Right lobe of liver (tissue), 6 donors: ENCODE measurements around the gene ANKS6. TPM values are rescaled to one million over a fixed set of nuclear protein-coding genes. Genes with fewer than 3 reads are reported as not detected.
A peak's percentile ranks its signal among the peaks of the same experiment; 100 is the strongest.

Experiments
- ATAC-seq, 4 donors: fragments of 200-7000 bp; cut with Tn5 transposase; one replicate each; pipeline ENCODE4 v1.9.1; 2020; ENCODE audit warnings: mild to moderate bottlenecking in 4 of 4, moderate library complexity in 4 of 4
- DNase-seq, 3 donors: peaks; one replicate each; pipeline ENCODE4 v3.0.0-alpha.2; 2020
- H3K27ac ChIP-seq, 3 donors: fragments of 200-600 bp; one replicate each; pipeline ENCODE4 v1.8.0; 2022
- H3K27me3 ChIP-seq, 2 donors: fragments of 200-600 bp; one replicate each; pipeline ENCODE4 v1.8.0; 2022
- H3K36me3 ChIP-seq, 4 donors: fragments of 200-600 bp; sonication (generic) in 1 of 4; one replicate each; pipeline versions ENCODE4 v1.5.1 to v1.8.0; 2017 to 2022; ENCODE audit warnings: control low read depth in 1 of 4
- H3K4me1 ChIP-seq, 4 donors: fragments of 200-600 bp; sonication (generic) in 1 of 4; one replicate each; pipeline versions ENCODE4 v1.5.1 to v1.8.0; 2017 to 2022; ENCODE audit warnings: control low read depth in 1 of 4
- H3K4me3 ChIP-seq, 3 donors: fragments of 200-600 bp; one replicate each; pipeline ENCODE4 v1.8.0; 2022
- H3K9me3 ChIP-seq, 4 donors: fragments of 200-600 bp; sonication (generic) in 1 of 4; one replicate each; pipeline versions ENCODE4 v1.5.1 to v1.8.0; 2017 to 2022; ENCODE audit warnings: control low read depth in 1 of 4
- CTCF ChIP-seq, 4 donors: fragments of 200-600 bp in 3 of 4; fragments of 450-650 bp in 1 of 4; IDR thresholded peaks; one replicate each; pipeline versions ENCODE4 v1.5.1 to v1.8.0; 2016 to 2022; ENCODE audit warnings: antibody characterized with exemption in 4 of 4, mild to moderate bottlenecking in 2 of 4
- POLR2A ChIP-seq: fragments of 450-650 bp; IDR thresholded peaks from one replicate; pipeline ENCODE4 v1.6.1; 2017; ENCODE audit warnings: antibody characterized with exemption, mild to moderate bottlenecking
- WGBS: methylation state at CpG from one replicate; pipeline ENCODE4 v1.1.6; 2018; ENCODE audit warnings: low coverage, low lambda C conversion rate; ENCODE audit not compliant: insufficient coverage; ENCODE audit errors: missing lambda C conversion rate; 5-methylcytosine and 5-hydroxymethylcytosine counted together
- intact Hi-C, 2 donors: fragments of 100-400 bp; cut with DNase I; formaldehyde crosslinking; loops; one replicate each; pipeline versions ENCODE4 v1.11.2 to v1.14.1; 2022
- total RNA-seq, 6 experiments: library from RNA; depleted of rRNA in 2 of 6; stranded (reverse); fragments of >200 nt in 2 of 6; fragmentation: NEBNext Ultra II Directional in 3 of 6; extraction: Animal tissue kit (Norgen Biotek cat#: 25700) in 3 of 6; gene quantifications; one replicate each; pipeline versions ENCODE4 v1.1.0 to v1.2.4, GENCODE V29; 2016 to 2023
- donor health status: DM: no; HTN: yes; CAD: no.
- donor health status: DM: no; HTN: no; CAD: no.
- donor health status: DM: no; HTN: no; CAD: no.
- donor health status: DM: no; HTN: yes; CAD: no.
- donor health status: DM: no; HTN: yes; CAD: no.

ANKS6 gene
- total RNA-seq, 6 experiments from 2014 or later = 3.7 to 7.9 (median 4.7) TPM

DNA sequence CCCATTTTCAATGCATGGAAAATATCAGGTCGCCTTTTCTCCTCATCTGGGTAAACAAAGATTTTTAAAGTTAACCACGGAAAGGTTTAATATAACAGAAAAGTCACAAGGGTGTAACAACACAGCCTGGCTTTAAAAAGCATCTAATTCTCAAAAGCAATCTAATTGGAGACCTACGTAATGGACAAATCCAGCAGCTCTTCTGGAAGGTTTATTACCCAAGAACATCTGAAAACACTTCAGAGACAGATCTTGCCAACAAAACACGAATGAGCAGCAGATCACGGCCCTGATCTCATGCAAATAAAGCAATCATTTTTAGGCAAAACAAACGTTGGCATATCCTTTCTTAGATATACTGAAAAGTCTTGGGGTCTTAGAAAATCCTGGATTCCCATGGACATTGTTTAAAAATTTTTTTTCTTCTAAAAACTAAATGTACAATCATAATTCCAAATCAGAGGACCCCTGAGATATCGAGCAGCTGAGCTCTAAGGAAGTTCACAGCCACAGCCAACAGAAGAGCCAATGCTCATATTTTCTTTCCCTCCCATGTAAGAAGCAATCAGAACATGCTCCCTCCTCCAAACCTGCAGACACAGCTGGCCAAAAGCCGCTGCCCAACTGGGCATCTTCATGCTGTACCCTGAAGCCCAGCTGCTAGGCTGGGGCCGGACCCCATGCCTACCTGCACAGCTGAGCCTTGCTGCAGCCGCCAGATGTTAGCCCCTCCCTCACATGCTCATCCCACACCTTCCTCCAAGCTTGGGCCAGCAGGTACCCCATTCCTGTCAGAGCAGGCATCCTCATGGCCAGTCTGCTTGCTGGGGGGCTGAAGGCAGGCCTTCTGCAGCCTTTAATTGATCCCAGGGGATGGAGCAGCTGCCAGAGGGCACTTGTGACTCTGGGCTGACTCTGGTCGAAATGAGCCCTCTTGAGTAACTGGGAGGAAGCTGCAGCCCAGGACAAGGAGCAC lies 11.2 kb downstream of the ANKS6 start:
- Histone ChIP-seq H3K9me3 (no peaks in the 10 kb centered on the region), H3K27ac (no peak overlapping the region), H3K36me3 (no peaks in the 10 kb centered on the region), H3K4me3 (no peak overlapping the region), H3K27me3 (no peaks in the 10 kb centered on the region), H3K4me1 (no peaks in the 10 kb centered on the region)
- TF ChIP-seq CTCF (IDR thresholded peaks at IDR 0.05) = no peak
- no peak for TF ChIP-seq POLR2A
- peak in 1 of 3 donors; percentile 22 for DNase-seq
- no peak for ATAC-seq
- 78% methylated on average over 8 of the region's 11 CpGs for WGBS
- intact Hi-C loops = no loop called here

DNA sequence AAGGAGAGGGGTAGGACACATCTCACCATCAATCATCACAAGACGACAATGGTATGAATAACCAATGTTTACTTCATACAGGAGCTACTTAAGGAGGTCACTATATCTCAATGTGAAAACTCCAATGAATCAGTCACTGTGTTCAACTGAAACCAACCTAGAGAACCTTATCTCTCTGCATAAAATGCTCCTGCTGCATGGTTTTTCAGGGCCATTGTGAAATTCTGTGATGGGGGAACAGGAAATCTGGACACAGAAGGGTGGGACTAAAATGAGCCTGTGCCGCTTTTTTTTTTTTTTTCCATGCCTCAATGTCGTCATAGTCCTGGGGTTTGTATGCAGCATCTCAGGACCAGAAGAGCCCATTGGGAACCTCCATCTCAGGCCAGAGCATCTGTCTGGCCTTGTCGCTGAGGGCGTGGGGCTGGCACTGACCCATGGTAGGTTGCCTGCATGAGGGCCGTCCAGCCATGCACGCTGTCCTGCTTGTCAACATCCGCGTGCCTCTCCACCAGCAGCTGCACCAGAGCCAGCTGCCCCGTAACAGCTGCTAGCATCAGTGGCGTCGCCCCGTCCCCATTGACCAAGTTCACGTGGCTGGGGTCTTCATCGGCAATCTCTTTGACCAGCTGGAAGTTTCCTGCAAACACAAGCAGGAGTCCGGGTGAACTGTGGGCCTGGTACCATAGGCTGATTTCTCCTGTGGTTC lies 12.7 kb downstream of the ANKS6 start:
- Histone ChIP-seq H3K36me3 (no peaks in the 10 kb centered on the region), H3K27me3 (no peaks in the 10 kb centered on the region), H3K4me1 (no peaks in the 10 kb centered on the region), H3K9me3 (no peaks in the 10 kb centered on the region), H3K27ac (no peak overlapping the region), H3K4me3 (no peak overlapping the region)
- no peak for ATAC-seq
- DNase-seq = no peak
- TF ChIP-seq CTCF (IDR thresholded peaks at IDR 0.05) (no peak), POLR2A (no peak)
- intact Hi-C loops = no loop called here
- 86% methylated on average over 3 of the region's 16 CpGs for WGBS

- no peak overlapping the region for H3K4me3 ChIP-seq
- WGBS = 81% methylated on average over 3 of the region's 11 CpGs
- DNase-seq (no peak), ATAC-seq (no peak)
- TF ChIP-seq CTCF (IDR thresholded peaks at IDR 0.05) (no peak), POLR2A (no peak)
- no peaks in the 10 kb centered on the region for H3K36me3 ChIP-seq
- no peaks in the 10 kb centered on the region for H3K27me3 ChIP-seq
- H3K9me3 ChIP-seq = no peaks in the 10 kb centered on the region
- H3K4me1 ChIP-seq = no peaks in the 10 kb centered on the region
- intact Hi-C loops = no loop called here
- H3K27ac ChIP-seq = no peak overlapping the region
Observed at GRCh38 chr9:98781588-98782383, 14.6 kb downstream of the ANKS6 start.

GRCh38 chr9:98780059-98780749 lies 16.2 kb downstream of the ANKS6 start:
- Histone ChIP-seq H3K27ac (no peak overlapping the region), H3K9me3 (no peaks in the 10 kb centered on the region), H3K36me3 (no peaks in the 10 kb centered on the region), H3K4me1 (no peaks in the 10 kb centered on the region), H3K4me3 (no peak overlapping the region), H3K27me3 (no peaks in the 10 kb centered on the region)
- DNase-seq (no peak), ATAC-seq (no peak)
- intact Hi-C loops = no loop called here
- 63% methylated on average over 4 of the region's 11 CpGs for WGBS
- no peak for TF ChIP-seq POLR2A
- no peak for TF ChIP-seq CTCF (IDR thresholded peaks at IDR 0.05)
